Vagina (tissue), 2 donors: ENCODE measurements around the gene MTMR3. TPM values are rescaled to one million over a fixed set of nuclear protein-coding genes. Genes with fewer than 3 reads are reported as not detected.

Source experiments
- DNase-seq, 2 donors: peaks; one replicate each; pipeline ENCODE4 v3.0.0-alpha.2; 2017; ENCODE audit errors: extremely low spot score in 2 of 2
- H3K27ac ChIP-seq: fragments of 200-600 bp; sonication (generic); one replicate; pipeline ENCODE4 v1.5.1; 2019
- H3K27me3 ChIP-seq: fragments of 200-600 bp; sonication (generic); one replicate; pipeline ENCODE4 v1.5.1; 2019
- H3K36me3 ChIP-seq, 2 donors: fragments of 200-600 bp; sonication (generic); one replicate each; pipeline ENCODE4 v1.5.1; 2017 to 2019
- H3K4me1 ChIP-seq: fragments of 200-600 bp; sonication (generic); one replicate; pipeline ENCODE4 v1.5.1; 2019
- H3K4me3 ChIP-seq, 2 donors: fragments of 200-600 bp; sonication (generic); 1 replicate in 1 of 2; 2 replicates in 1 of 2; pipeline ENCODE4 v1.5.1; 2016 to 2019
- H3K9me3 ChIP-seq: fragments of 200-600 bp; sonication (generic); one replicate; pipeline ENCODE4 v1.5.1; 2019
- CTCF ChIP-seq, 3 experiments: fragments of 450-650 bp in 2 of 3; fragments of 200-600 bp in 1 of 3; sonication (generic) in 1 of 3; IDR thresholded peaks; one replicate each; pipeline ENCODE4 v1.5.1; 2017 to 2019; ENCODE audit warnings: antibody characterized with exemption in 3 of 3, mild to moderate bottlenecking in 2 of 3, moderate library complexity in 2 of 3
- POLR2A ChIP-seq, 2 donors: fragments of 450-650 bp; IDR thresholded peaks; one replicate each; pipeline ENCODE4 v1.6.1; 2017; ENCODE audit warnings: antibody characterized with exemption in 2 of 2, mild to moderate bottlenecking in 2 of 2, moderate library complexity in 2 of 2
- POLR2AphosphoS5 ChIP-seq, 2 donors: sonication (generic); formaldehyde crosslinking; IDR thresholded peaks; one replicate each; pipeline ENCODE4 v1.9.0; 2017; ENCODE audit warnings: antibody characterized with exemption in 2 of 2, mild to moderate bottlenecking in 2 of 2, low read depth in 1 of 2; ENCODE audit not compliant: insufficient read depth in 1 of 2
- intact Hi-C: fragments of 100-400 bp; cut with DNase I; formaldehyde crosslinking; loops from one replicate; pipeline ENCODE4 v1.15.1; 2023
- total RNA-seq: library from RNA; depleted of rRNA; stranded (reverse); fragments of >200 nt; gene quantifications from one replicate; pipeline ENCODE4 v1.2.3, GENCODE V29; 2016

Gene MTMR3
- total RNA-seq, 1 donor from 2014 or later = 66.8 TPM

- intact Hi-C loops = no loop called here
- Histone ChIP-seq H3K27me3 (no peaks in the 10 kb centered on the region), H3K4me1 (peaks cover 14% of the 10 kb centered on the region), H3K4me3 (no peak overlapping the region), H3K36me3 (no peaks in the 10 kb centered on the region), H3K9me3 (no peaks in the 10 kb centered on the region), H3K27ac (no peak overlapping the region)
- TF ChIP-seq POLR2A (IDR thresholded peaks at IDR 0.05) (no peak), CTCF (IDR thresholded peaks at IDR 0.05) (no peak), POLR2AphosphoS5 (IDR thresholded peaks at IDR 0.05; ENCODE audit: insufficient read depth in 1 of 2, low read depth in 1 of 2) (no peak)
- no peak for DNase-seq
Observed at GRCh38 chr22:29956680-29957079, 73.7 kb downstream of the MTMR3 start.

- DNase-seq = no peak
- H3K4me3 ChIP-seq = no peak overlapping the region
- intact Hi-C loops = no loop called here
- no peak overlapping the region for H3K27ac ChIP-seq
- no peak for TF ChIP-seq POLR2AphosphoS5 (IDR thresholded peaks at IDR 0.05; ENCODE audit: insufficient read depth in 1 of 2, low read depth in 1 of 2)
- TF ChIP-seq CTCF (IDR thresholded peaks at IDR 0.05) = no peak
- TF ChIP-seq POLR2A (IDR thresholded peaks at IDR 0.05) = no peak
- no peaks in the 10 kb centered on the region for H3K9me3 ChIP-seq
- H3K4me1 ChIP-seq = peaks cover 14% of the 10 kb centered on the region
- peaks cover 0 to 9% of the 10 kb centered on the region in 2 donors for H3K36me3 ChIP-seq
- no peaks in the 10 kb centered on the region for H3K27me3 ChIP-seq
Observed at GRCh38 chr22:29958170-29958569, 75.2 kb downstream of the MTMR3 start.

- no peaks in the 10 kb centered on the region for H3K9me3 ChIP-seq
- intact Hi-C loops = no loop called here
- peaks cover 0 to 9% of the 10 kb centered on the region in 2 donors for H3K36me3 ChIP-seq
- DNase-seq = no peak
- no peak overlapping the region for H3K4me3 ChIP-seq
- no peaks in the 10 kb centered on the region for H3K27me3 ChIP-seq
- no peak overlapping the region for H3K27ac ChIP-seq
- TF ChIP-seq POLR2A (IDR thresholded peaks at IDR 0.05) (no peak), CTCF (IDR thresholded peaks at IDR 0.05) (no peak), POLR2AphosphoS5 (IDR thresholded peaks at IDR 0.05; ENCODE audit: insufficient read depth in 1 of 2, low read depth in 1 of 2) (no peak)
- H3K4me1 ChIP-seq = peaks cover 11% of the 10 kb centered on the region
Observed at GRCh38 chr22:29964776-29965175, 81.8 kb downstream of the MTMR3 start.

GRCh38 chr22:29967461-29967860 lies 84.5 kb downstream of the MTMR3 start:
- Histone ChIP-seq H3K4me1 (peaks cover 19% of the 10 kb centered on the region), H3K27ac (no peak overlapping the region), H3K4me3 (no peak overlapping the region), H3K27me3 (no peaks in the 10 kb centered on the region), H3K36me3 (peaks cover 0 to 6% of the 10 kb centered on the region in 2 donors), H3K9me3 (no peaks in the 10 kb centered on the region)
- no peak for TF ChIP-seq CTCF (IDR thresholded peaks at IDR 0.05)
- TF ChIP-seq POLR2AphosphoS5 (IDR thresholded peaks at IDR 0.05; ENCODE audit: insufficient read depth in 1 of 2, low read depth in 1 of 2) = no peak
- no peak for TF ChIP-seq POLR2A (IDR thresholded peaks at IDR 0.05)
- DNase-seq = no peak
- intact Hi-C loops = no loop called here

- no peak for DNase-seq
- no peak for TF ChIP-seq CTCF (IDR thresholded peaks at IDR 0.05)
- TF ChIP-seq POLR2AphosphoS5 (IDR thresholded peaks at IDR 0.05; ENCODE audit: insufficient read depth in 1 of 2, low read depth in 1 of 2) = no peak
- no peak for TF ChIP-seq POLR2A (IDR thresholded peaks at IDR 0.05)
- intact Hi-C loops = no loop called here
- no peak overlapping the region for H3K4me3 ChIP-seq
- H3K4me1 ChIP-seq = peaks cover 8% of the 10 kb centered on the region
- H3K27me3 ChIP-seq = no peaks in the 10 kb centered on the region
- H3K27ac ChIP-seq = no peak overlapping the region
- H3K36me3 ChIP-seq = no peaks in the 10 kb centered on the region
- no peaks in the 10 kb centered on the region for H3K9me3 ChIP-seq
Observed at GRCh38 chr22:29971607-29972006, 88.6 kb downstream of the MTMR3 start.
